ENCODE measurements around the gene STING1.

GRCh38 chr5:139475865-139476617, 6.5 kb downstream of the STING1 start:
- TF ChIP-seq CTCF (IDR thresholded peaks at IDR 0.05 in 2 of 3, conservative IDR thresholded peaks at IDR 0.05 in 1 of 3; ENCODE audit: control insufficient read depth in 2 of 3, extremely low read depth in 1 of 3, insufficient read depth in 1 of 3, low read depth in 3 of 3, low read length in 3 of 3) (no peak), MTA2 (IDR thresholded peaks at IDR 0.05; ENCODE audit: low read depth) (no peak), SIX5 (IDR thresholded peaks at IDR 0.05; ENCODE audit: low read depth, low read length, severe bottlenecking) (no peak), HDGF (IDR thresholded peaks at IDR 0.05) (no peak), RAD21 (IDR thresholded peaks at IDR 0.05; ENCODE audit: insufficient read depth, low read depth, low read length) (no peak), RFX5 (IDR thresholded peaks at IDR 0.05; ENCODE audit: low read depth, low read length) (no peak), MAX (IDR thresholded peaks at IDR 0.05; ENCODE audit: low read depth, low read length) (no peak)

Data from GM12878 (cell line).